GM19467 (cell line): ENCODE results near the gene FXYD2.

Experiments used
- ATAC-seq: cut with Tn5 transposase; IDR thresholded peaks from one replicate; pipeline ENCODE4 v1.9.1; 2021; ENCODE audit warnings: mild to moderate bottlenecking, moderate library complexity; ENCODE audit not compliant: unreplicated experiment

The FXYD2 gene

DNA sequence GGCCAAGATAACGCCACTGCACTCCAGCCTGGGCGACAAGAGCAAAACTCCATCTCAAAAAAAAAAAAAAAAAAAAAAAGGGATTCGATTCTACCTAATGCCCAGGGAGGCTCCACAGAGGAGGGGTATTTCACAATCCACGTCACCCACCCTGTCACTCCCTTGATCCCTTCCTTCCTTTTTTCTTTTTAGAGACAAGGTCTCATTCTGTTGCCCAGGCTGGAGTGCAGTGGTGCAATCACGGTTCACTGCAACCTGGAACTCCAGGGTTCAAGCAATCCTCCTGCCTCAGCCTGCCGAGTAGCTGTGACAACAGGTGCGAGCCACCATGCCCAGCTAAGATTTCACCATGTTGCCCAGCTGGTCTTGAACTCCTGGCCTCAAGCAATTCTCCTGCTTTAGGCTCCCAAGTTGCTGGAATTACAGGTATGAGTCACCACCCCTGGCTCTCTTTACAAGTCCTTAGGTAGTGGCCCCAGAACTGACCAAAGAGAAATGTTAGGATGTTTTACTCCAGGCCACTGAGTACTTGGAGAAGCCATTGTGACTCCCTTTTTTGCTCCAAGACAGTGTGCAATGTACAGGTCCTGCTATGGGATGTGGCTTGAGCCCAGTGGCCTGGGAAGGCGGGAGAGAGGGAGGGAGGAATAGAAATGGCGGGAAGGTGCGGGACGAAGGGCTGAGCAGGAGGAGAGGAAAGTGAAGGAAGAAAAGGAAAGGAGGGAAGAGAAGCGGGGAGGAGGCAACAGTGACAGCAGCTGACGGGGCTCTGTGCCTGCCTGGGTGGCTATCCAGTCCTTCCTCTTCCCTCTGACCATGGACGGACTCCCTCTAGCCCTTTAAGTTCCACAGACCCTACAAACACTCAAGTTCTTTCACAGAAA, 11.8 kb upstream of the FXYD2 start:
- no peak for ATAC-seq

DNA sequence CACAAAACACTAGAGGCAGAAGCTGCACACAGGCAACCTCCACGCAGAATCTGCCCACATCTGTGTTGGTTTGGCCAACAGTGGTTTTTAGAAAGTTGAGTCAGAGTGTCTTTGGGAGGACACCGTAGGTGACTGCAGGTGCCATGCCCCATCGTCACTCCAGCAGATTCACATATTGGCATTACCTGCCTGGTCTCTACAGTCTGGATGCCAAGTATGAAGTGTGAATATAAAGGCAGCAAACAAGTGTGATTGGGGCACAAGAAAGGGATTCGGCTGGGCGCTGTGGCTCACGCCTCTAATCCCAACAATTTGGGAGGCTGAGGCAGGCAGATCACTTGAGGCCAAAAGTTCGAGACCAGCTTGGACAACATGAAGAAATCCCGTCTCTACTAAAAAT, 11.0 kb upstream of the FXYD2 start:
- ATAC-seq = no peak

DNA sequence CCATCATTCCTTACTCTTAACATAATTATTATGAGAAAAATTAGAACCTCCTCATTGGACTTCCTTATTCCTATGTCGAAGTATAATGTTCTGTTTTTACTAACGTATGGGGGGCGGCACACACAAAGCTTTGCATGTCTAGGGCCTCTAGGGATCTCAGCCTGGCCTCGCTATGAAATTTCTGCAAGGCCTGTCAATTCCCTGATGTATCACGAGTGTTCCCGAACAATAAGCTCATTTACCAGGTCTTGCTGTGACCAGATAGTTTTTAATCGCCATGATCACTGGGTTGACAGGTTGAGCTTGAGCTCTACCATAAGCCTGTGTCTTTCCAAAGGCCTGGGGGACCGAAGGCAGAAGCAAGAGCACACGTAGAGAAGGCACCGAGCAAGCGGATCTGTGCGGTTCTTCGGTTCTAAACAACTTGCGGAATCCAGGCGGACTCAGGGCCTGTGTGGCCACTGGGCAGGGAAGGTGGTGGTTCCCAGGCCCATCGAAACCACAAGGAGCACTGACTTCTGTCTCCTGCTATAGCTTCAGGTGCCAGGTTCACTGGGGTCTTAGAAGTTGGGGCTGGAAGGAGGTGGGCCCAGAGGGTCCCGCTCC, 10.4 kb upstream of the FXYD2 start:
- ATAC-seq = no peak

DNA sequence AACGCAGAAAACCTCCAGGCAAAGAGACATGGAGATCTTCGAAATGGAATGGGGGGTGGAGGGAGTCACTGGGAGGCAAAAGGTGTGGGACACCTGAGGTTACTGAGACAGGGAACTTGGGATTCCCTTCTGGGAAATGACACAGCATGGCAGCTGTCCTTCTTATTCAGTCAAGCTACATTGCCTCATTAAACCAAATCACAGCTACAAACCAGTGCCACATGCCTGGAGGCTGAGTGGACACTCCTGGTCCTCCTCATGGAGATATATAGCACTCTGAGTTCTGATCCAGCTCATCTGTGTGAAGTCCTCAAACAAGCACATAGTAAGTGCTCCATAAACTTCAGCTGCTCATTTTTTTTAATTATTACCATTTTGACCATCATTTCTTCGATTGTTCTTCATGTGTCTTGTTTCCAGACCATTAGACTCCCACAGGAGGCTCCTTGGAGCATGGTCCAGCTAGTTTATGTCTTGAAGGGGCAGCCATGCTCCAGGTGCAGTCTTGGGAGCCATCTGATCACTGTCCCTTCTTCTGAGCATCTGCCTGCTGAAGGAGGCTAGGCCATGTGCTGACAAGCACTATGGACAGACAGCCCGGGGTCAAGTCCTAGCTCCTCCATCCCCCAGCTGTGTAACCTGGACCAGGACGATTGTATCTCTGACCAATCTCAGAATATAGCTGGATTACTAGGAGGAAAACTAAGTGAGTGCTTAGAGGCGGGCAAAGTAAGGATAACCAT, 9.7 kb upstream of the FXYD2 start:
- ATAC-seq = no peak

DNA sequence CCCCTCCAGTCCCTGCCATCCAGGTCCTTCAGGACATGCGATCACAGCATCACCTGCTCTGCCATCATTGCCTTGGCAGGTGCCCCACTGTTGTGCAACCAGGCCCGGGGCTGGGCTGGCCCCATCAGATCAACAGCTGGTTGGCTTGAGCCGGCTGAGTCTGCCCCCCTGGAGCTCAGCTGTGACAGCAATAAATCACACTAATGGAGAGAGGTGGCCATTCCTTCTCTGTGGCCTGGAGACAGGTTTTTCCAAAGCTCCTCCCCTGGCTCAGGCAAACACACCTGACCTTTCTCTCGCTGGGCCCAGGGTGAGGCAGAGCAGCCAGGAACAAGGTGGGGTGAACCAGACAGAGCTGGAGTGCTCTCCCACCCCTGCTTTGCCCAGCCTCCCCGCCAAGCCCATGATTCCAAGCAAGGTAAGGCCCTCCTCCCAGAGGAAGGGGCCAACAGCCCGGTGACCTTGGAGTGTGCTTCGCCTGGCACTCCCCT, 8.9 kb upstream of the FXYD2 start:
- ATAC-seq = no peak

DNA sequence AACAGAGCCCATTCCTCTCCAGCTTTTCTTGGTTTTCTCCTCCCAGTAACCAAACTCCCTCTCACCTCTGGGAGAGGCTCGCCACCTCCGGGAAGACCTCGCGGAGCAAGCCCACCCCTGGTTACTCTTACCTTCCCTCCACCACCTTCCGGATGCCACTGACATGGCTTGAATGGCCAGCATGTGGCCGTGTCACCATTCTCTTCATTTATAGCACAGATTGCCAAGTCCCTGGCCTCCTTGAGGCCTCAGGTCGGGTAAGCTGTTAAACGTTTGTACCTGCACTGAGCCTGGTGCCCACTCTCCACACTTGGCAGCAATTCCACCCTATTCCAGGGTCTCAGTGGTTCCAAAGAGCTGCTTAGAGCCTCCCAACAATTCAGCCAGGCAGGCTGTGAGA, 8.0 kb upstream of the FXYD2 start:
- ATAC-seq = no peak

DNA sequence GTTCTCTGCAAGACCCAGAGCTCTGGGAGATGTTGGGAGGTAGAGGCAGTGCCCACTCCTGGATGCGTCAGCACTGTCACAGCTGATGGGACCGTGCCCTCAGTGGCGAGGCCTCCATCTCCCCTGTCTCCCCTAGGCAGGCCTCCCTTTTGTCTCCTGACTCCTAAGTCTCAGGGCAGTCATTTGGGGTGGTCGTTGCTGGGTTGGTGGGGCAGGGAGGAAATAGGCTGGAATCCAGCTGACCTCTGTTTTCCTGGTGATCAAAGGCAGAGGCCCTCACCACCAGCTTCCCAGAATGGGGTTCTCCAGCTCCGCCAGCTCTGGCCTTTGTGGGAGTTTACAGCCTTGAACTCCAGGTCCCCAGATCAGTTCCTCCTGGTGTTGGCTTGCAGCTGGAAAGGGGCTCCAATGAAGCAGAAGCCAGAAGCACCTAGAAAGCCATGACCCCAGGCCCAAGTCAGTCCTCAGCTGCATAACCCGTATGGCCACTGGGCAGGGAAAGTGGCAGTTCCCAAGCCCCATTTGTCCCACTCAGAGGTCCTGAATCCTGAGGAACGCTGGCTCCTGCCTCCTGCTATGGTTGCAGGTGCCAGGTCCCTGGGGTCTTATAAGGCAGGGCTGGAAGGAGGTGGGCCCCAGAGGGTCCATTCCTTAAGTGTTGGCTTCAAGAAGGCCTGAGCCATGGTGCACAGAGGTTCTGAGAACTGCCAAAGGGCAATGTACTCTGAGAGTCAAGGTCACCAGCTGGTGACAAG, 7.3 kb upstream of the FXYD2 start:
- ATAC-seq = no peak

DNA sequence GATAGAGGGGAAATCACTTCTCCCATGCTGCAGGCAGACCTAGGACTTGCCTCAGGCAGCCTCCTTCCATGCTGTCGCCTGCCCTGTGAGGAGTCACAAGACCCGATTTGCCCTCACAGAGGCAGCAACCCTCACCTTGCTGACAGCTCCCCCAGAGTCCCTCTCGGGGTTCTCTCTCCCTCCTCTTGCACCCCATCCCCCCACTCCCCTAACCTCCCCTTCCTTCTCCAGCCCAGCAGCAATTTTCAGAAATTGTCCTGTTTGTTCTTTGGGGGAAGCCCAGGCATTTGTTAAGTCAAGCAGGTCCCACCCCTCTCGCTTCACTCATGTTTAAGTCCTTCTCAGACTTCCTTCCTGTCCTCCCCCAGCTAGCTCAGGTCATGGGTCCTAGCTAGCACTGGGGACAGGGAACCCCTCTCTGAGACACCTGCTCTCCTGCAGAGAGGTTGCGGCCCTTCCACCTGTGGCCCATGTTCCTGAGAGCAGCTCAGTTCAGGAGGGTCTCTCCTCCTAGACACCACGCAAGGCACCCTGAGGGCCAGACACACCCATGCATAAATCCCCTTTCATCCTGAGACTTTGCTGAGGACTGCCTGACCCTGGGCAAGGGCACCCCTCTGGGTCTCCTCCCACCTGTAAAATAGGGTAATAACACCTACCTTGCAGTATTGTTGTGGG, 6.3 kb upstream of the FXYD2 start:
- ATAC-seq = no peak

DNA sequence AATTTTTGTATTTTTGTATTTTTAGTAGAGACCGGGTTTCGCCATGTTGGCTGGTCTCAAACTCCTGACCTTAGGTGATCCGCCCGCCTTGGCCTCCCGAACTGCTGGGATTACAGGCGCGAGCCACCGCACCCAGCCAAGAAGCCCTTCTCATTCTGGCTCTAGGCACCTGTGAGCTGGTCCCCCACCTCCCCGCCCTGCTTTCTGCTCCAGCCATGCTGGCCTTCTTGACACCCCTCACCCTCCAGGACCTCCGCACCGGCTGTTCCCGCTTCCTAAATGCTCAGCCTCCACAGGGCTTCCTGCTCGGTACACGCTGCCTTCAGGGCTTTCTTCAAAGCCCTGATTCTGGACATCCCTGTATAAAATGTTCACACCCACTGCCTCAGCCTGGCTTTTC, 5.5 kb upstream of the FXYD2 start:
- no peak for ATAC-seq

DNA sequence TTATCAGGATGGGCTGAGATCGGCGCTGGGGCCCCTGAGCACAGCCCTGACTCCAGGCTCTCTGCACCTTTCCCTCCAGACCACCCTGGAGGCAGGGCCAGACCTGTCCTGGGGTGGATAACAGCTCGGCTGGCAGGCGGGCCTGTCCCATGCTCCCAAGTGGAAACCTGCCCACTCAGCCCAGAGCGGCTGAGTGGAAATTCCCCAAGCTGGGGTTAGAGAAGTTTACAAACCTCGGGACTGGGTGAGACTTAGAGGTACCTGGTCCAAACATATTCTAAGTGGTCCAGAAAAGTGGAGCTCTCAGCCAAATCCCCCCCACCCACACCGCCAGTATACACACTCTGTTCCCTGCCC, 4.8 kb upstream of the FXYD2 start:
- no peak for ATAC-seq

DNA sequence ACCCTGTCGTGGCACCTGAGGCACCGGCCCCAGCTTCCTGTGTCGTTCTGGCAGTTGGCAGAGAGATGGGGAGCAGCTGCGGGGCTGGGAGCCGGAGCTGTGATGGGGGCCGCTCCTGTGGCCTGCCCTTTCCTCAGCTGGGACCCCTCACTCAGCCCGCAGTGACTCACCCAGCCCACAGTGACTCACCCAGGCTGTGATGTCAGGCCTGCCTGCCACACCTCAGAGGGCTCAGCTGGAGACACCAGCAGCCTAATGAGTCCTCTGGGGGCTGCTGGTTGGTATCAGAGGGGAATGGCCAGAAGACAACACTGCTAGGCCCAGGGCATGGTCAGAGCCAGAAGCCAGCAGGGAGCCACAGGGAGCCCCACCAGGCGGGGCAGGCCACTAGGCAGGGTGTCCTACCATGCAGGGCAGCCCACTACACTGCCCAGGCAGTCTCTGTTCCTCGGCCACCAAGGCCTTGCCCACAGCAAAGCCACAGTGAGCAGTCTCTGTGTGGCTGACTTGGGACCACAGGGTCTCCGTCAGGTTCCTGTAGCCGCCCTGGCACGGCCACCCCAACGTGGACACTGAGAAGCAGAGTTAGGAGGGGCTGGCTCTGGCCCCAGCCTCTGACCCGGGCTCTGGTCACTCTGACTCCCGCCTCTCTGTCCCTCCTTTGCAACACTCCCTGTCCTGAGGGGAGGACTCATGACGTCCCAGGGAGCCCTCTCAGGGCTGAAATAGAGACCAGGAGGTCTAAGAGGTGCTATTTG, 4.2 kb upstream of the FXYD2 start:
- no peak for ATAC-seq

DNA sequence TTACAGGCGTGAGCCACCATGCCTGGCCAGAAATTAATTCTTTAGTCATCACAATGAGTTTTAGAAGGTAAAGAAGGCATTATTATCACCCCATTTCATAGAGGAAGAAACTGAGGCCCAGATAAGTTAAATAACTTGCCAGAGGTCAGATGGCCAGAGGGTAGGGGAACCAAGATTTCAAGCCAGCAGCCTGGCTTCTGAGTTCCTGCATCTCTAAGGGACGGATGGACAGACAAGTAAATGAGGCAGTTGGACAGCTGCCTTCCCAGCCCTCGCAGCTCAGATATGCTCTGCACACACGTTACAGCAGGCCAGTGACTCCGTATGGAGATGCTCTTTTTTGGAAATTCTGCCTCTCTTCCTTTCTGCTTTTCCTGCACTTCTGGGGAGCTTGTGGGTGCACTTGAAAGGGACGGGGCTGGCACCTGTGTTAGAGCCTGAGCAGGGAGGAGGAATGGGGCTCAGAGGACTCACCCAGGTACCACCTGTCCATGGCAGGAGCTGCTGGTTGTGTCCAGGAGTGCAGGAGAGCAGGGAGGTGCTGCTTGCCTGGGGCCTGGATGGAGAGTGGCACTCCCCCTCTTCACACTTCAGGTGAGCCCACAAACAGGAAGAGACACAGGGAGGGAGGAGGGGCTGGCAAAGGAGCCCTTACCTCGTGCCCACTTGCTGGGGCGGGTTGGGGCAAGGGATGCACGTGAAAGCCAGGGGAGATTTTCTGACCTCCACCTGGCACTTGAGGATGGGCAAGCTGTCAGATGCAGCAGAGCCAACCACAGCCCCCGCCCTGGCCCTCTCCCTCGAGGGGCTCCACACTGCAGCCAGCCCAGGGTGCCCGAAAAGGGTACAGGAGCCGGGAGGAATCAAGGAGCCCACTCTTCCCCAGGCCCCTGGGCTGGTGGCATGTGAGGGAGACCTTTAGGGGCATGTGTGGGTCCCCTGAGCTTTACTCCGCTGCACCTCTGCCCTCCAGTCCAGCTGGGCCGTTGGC, 3.3 kb upstream of the FXYD2 start:
- ATAC-seq = no peak

DNA sequence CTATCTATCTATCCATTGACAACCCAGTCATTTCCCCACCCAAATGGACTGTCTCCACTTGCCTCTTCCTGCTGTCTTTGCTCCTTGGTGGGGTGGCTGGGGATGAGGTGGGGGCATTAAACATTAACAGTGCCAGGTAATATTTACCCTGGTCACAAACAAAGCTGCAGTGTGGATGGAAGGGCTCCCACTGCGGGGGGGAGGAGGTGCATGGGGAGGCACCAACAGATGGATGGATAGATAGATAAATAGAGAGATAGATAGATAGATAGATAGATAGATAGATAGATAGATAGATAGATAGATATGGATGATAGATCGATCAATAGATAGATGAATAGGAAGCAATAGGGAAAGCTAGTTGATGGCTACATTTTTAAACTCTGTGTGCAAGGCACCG, 2.3 kb upstream of the FXYD2 start:
- no peak for ATAC-seq

DNA sequence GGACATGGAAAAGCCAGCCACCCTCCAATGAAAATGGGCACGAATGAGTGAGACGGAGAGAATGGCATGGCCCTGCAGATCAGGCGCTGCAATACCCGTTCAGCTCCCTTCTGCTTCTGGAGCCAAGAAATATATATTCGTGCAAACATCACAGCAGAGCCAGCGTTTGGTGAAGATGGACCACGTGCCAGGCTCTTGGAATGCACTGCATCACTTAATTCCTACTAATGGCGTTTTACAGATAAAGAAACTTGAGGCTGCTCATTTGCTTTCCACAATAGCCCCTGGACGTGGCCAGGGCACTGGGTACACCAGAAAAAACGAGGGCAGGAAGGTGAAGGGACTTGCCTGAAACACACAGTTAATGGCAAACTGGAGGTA, 1.6 kb upstream of the FXYD2 start:
- no peak for ATAC-seq

DNA sequence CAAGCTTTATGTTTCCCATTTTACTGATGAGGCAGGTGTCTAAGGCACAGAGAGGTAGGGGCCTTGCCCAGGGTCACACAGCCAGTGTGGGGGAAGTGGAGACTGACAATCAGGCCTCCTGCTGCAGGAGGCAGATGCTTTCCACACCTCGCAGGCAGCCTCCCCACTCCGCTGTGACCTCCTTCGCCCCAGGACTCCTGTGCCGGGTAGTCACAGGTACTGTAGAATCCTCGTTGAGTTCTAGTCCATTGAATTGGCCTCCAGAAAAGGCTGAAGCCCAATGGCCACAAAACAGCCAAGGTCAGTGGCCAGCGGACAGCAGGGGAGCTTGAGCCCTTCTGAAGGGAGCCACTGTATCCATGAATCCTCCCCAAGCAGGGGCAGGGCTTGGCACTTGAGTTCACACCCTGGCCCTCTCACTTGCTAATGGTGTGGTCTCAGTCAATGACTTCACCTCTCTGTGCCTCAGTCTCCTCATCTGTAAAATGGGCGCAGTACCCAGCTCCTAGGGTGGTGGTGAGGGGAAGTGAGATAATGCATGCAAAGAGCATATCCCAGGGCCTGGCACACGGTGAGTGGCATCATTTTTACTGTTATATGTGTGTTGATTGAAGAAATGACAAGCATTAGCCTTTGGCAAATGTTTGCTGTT, 1.1 kb upstream of the FXYD2 start:
- ATAC-seq = no peak

DNA sequence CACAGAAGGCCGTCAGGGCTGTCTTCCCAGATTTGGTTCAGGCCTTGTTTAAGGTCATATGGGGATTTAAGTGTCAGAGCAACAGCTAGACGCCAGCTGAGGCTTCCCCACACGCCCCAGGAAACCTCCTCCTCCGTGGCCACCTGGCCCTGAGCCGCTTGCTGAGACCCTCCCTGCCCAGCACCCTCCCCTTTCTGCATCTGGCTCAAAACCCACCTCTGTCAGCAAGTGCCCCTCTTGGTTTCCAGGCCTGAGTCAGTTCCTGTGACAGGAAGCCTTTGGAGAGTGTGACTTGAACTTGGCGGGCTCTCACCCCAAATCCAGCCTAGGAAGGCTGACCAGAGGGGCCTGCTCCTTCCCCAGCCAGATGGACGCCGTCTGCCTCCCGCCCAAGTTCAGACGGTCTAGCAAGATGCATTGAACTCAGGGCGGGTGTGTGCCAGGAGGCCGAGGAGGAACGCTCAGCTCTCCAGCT, 561 bp downstream of the FXYD2 start:
- no peak for ATAC-seq

DNA sequence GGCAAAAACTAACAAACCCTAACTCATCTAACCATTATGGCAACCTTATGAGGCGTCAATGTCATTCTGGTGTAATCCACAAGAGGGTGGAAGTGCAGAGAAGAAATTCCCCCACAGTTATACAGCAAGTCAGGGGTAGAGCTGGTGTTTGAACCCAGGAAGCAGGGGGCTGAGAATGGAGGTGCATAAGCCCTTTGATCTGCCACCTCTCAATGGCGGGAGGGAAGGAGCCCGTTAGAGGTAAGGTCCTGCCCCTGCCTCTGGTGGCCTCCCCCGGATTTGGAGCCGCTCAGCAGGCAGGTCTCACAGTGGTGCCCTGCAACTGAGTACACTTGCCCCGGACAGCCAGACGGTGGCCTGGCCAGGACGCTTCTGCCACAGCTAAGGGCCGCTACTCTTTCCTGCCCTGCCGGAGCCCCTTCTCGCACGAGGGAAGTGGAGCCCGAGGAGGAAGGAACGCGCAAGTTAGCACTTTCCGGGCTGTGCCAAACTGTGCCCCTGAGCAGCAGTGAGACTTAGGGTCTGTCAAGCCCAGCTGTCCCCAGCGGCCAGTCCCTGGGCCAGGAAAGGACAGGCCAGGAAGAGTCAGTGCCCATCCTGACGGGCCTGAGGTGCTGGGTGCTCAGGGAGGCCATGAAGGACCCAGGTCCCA, 1.1 kb downstream of the FXYD2 start:
- no peak for ATAC-seq
